IMR-90 (cell line): Measurements from ENCODE around the gene GRPEL2. TPM values are rescaled to one million over a fixed set of nuclear protein-coding genes. Genes with fewer than 3 reads are reported as not detected.

ENCODE experiments used
- ATAC-seq: fragments of 200-7000 bp; cut with Tn5 transposase; 2 replicates; pipeline ENCODE4 v1.9.1; 2020; ENCODE audit warnings: low read depth, mild to moderate bottlenecking, moderate library complexity
- BruUV-seq: library from RNA; stranded (reverse); fragments of 400-500 nt; replicated peaks from 2 replicates; lab custom pipeline; 2021; lab: Mats Ljungman, UMichigan
- CTCF ChIA-PET: fragments of 300-600 bp; formaldehyde crosslinking; extraction: SDS; loops from one replicate; lab custom pipeline; 2021; ENCODE audit warnings: antibody characterized with exemption; lab: Yijun Ruan, JAX
- POLR2A ChIA-PET: fragments of 300-600 bp; sonication (Branson Sonifier 250); formaldehyde crosslinking; loops from one replicate; lab custom pipeline; 2022; ENCODE audit warnings: antibody characterized with exemption; ENCODE audit not compliant: unreplicated experiment; lab: Charles Lee
- DNase-seq: peaks from one replicate; pipeline ENCODE4 v3.0.0; 2013
- H2AFZ ChIP-seq: replicated peaks from 2 replicates; pipeline ENCODE3; 2013; ENCODE audit warnings: low read length, mild to moderate bottlenecking; ENCODE audit not compliant: poor library complexity
- H2AK5ac ChIP-seq: 2 replicates; pipeline ENCODE4 v1.6.1; 2013; ENCODE audit warnings: low read depth, low read length, inconsistent platforms
- H2AK9ac ChIP-seq: replicated peaks from 2 replicates; pipeline ENCODE3; 2013; ENCODE audit warnings: mild to moderate bottlenecking, low read depth, low read length, moderate library complexity; ENCODE audit not compliant: poor library complexity
- H2BK120ac ChIP-seq: 2 replicates; pipeline ENCODE4 v1.6.1; 2013; ENCODE audit warnings: low read depth, low read length, inconsistent platforms
- H2BK15ac ChIP-seq: 3 replicates; pipeline ENCODE4 v1.6.1; 2013; ENCODE audit warnings: low read depth, low read length, inconsistent platforms
- H2BK20ac ChIP-seq: 2 replicates; pipeline ENCODE4 v1.6.1; 2013; ENCODE audit warnings: low read depth, mild to moderate bottlenecking, inconsistent platforms, low read length, moderate library complexity
- H2BK5ac ChIP-seq: 2 replicates; pipeline ENCODE4 v1.6.1; 2013; ENCODE audit warnings: mild to moderate bottlenecking, low read depth, low read length, inconsistent platforms; ENCODE audit not compliant: poor library complexity, severe bottlenecking
- H3K14ac ChIP-seq: replicated peaks from 2 replicates; pipeline ENCODE4 v1.6.1; 2013; ENCODE audit warnings: low read depth, low read length, inconsistent platforms
- H3K18ac ChIP-seq: 2 replicates; pipeline ENCODE4 v1.6.1; 2013; ENCODE audit warnings: low read depth, low read length, control low read depth
- H3K23ac ChIP-seq: 2 replicates; pipeline ENCODE4 v1.6.1; 2013; ENCODE audit warnings: low read depth, low read length, inconsistent platforms
- H3K27ac ChIP-seq: 2 replicates; pipeline ENCODE4 v1.5.1; 2013; ENCODE audit warnings: mild to moderate bottlenecking, control low read depth, low read length; ENCODE audit not compliant: insufficient read depth
- H3K27me3 ChIP-seq: 2 replicates; pipeline ENCODE4 v1.6.1; 2013; ENCODE audit warnings: low read length; ENCODE audit not compliant: control insufficient read depth, insufficient read depth
- H3K36me3 ChIP-seq: 2 replicates; pipeline ENCODE4 v1.6.1; 2013; ENCODE audit warnings: low read length, mixed read lengths; ENCODE audit not compliant: control insufficient read depth, insufficient read depth
- H3K4ac ChIP-seq: 2 replicates; pipeline ENCODE4 v1.6.1; 2013; ENCODE audit warnings: low read depth, low read length, inconsistent platforms
- H3K4me1 ChIP-seq: 2 replicates; pipeline ENCODE4 v1.6.1; 2013; ENCODE audit warnings: low read length, mixed read lengths; ENCODE audit not compliant: control insufficient read depth, insufficient read depth
- H3K4me2 ChIP-seq: 2 replicates; pipeline ENCODE4 v1.6.1; 2013; ENCODE audit warnings: low read depth, mild to moderate bottlenecking, control low read depth, low read length, moderate library complexity
- H3K4me3 ChIP-seq: 2 replicates; pipeline ENCODE4 v1.5.1; 2013; ENCODE audit warnings: low read depth, mild to moderate bottlenecking, control low read depth, low read length, moderate library complexity; ENCODE audit not compliant: insufficient read depth
- H3K56ac ChIP-seq: 2 replicates; pipeline ENCODE4 v1.6.1; 2013; ENCODE audit warnings: low read length, inconsistent platforms; ENCODE audit not compliant: insufficient read depth; ENCODE audit errors: extremely low read depth
- H3K79me1 ChIP-seq, 2 experiments: 2 replicates each; pipeline ENCODE4 v1.6.1; 2013; ENCODE audit warnings: low read length in 2 of 2, inconsistent platforms in 1 of 2, low read depth in 1 of 2
- H3K9ac ChIP-seq: 2 replicates; pipeline ENCODE4 v1.6.1; 2013; ENCODE audit warnings: low read depth, low read length, control low read depth
- H3K9me1 ChIP-seq: 2 replicates; pipeline ENCODE4 v1.6.1; 2013; ENCODE audit warnings: low read length, inconsistent platforms; ENCODE audit not compliant: insufficient read depth
- H3K9me3 ChIP-seq: 2 replicates; pipeline ENCODE4 v1.6.1; 2013; ENCODE audit warnings: low read length; ENCODE audit not compliant: control insufficient read depth, insufficient read depth
- H4K20me1 ChIP-seq: 2 replicates; pipeline ENCODE4 v1.6.1; 2013; ENCODE audit warnings: low read length, inconsistent platforms; ENCODE audit not compliant: insufficient read depth
- H4K5ac ChIP-seq: 2 replicates; pipeline ENCODE4 v1.6.1; 2013; ENCODE audit warnings: mild to moderate bottlenecking, low read depth, low read length, control low read depth
- H4K8ac ChIP-seq, 2 experiments: 2 replicates each; pipeline ENCODE4 v1.6.1; 2013; ENCODE audit warnings: low read depth in 2 of 2, low read length in 2 of 2, control low read depth in 1 of 2, inconsistent platforms in 1 of 2
- H4K91ac ChIP-seq: 2 replicates; pipeline ENCODE4 v1.6.1; 2013; ENCODE audit warnings: low read depth, low read length, inconsistent platforms; ENCODE audit not compliant: insufficient read depth
- BHLHE40 ChIP-seq: fragments of 150-350 bp; IDR thresholded peaks from 2 replicates; pipeline ENCODE4 v1.6.1; 2016; ENCODE audit warnings: mild to moderate bottlenecking, low read depth, low read length
- CEBPB ChIP-seq: IDR thresholded peaks from 2 replicates; pipeline ENCODE4 v1.6.1; 2012; ENCODE audit warnings: low read depth, low read length, improper control_type of control experiment
- CHD1 ChIP-seq: IDR thresholded peaks from 2 replicates; pipeline ENCODE4 v1.6.1; 2012; ENCODE audit warnings: low read depth, low read length, improper control_type of control experiment
- FOS ChIP-seq: fragments of 150-350 bp; IDR thresholded peaks from 2 replicates; pipeline ENCODE4 v1.6.1; 2016; ENCODE audit warnings: low read depth, low read length
- MAFK ChIP-seq: IDR thresholded peaks from 2 replicates; pipeline ENCODE4 v1.6.1; 2012; ENCODE audit warnings: low read depth, low read length, improper control_type of control experiment
- MAZ ChIP-seq: IDR thresholded peaks from 2 replicates; pipeline ENCODE4 v1.6.1; 2012; ENCODE audit warnings: low read depth, mild to moderate bottlenecking, low read length, improper control_type of control experiment, moderate library complexity, borderline replicate concordance
- MXI1 ChIP-seq: IDR thresholded peaks from 2 replicates; pipeline ENCODE4 v1.6.1; 2012; ENCODE audit warnings: low read depth, mild to moderate bottlenecking, low read length, moderate library complexity, borderline replicate concordance
- NFE2L2 ChIP-seq: fragments of 150-350 bp; IDR thresholded peaks from 2 replicates; pipeline ENCODE4 v1.6.1; 2016; ENCODE audit warnings: low read depth, mild to moderate bottlenecking, low read length
- POLR2A ChIP-seq: IDR thresholded peaks from 2 replicates; pipeline ENCODE4 v1.6.1; 2012; ENCODE audit warnings: mild to moderate bottlenecking, low read depth, low read length
- RAD21 ChIP-seq: IDR thresholded peaks from 2 replicates; pipeline ENCODE4 v1.6.1; 2012; ENCODE audit warnings: low read length, improper control_type of control experiment
- RCOR1 ChIP-seq: IDR thresholded peaks from 2 replicates; pipeline ENCODE4 v1.6.1; 2012; ENCODE audit warnings: mild to moderate bottlenecking, low read length, improper control_type of control experiment; ENCODE audit not compliant: insufficient replicate concordance
- RFX5 ChIP-seq: IDR thresholded peaks from 2 replicates; pipeline ENCODE4 v1.8.0; 2012; ENCODE audit warnings: low read depth, mild to moderate bottlenecking, low read length, moderate library complexity
- SMC3 ChIP-seq: fragments of 150-350 bp; IDR thresholded peaks from 2 replicates; pipeline ENCODE4 v1.6.1; 2016; ENCODE audit warnings: low read depth, mild to moderate bottlenecking, antibody characterized with exemption, low read length, moderate library complexity
- USF2 ChIP-seq: fragments of 150-350 bp; IDR thresholded peaks from 2 replicates; pipeline ENCODE4 v1.6.1; 2017; ENCODE audit warnings: mild to moderate bottlenecking, antibody characterized with exemption, low read length, low read depth
- WGBS, 2 experiments: methylation state at CpG; one replicate each; pipeline versions ENCODE4 v1.1.5 to v1.1.7; 2013; ENCODE audit warnings: missing lambda C conversion rate in 2 of 2; ENCODE audit not compliant: insufficient read length in 1 of 2; ENCODE audit errors: extremely low coverage in 2 of 2; 5-methylcytosine and 5-hydroxymethylcytosine counted together
- dilution Hi-C: fragments of 300-500 bp; cut with HindIII; formaldehyde crosslinking; loops from one replicate; pipeline ENCODE4 v1.14.3; 2018; ENCODE audit warnings: low sequenced_read_pairs; ENCODE audit not compliant: unreplicated experiment
- in situ Hi-C: fragments of 300-500 bp; cut with MboI; formaldehyde crosslinking; loops from 3 replicates; pipeline ENCODE4 v1.14.3; 2019; ENCODE audit warnings: low sequenced_read_pairs, inconsistent platforms, mixed read lengths
- intact Hi-C: fragments of 100-400 bp; cut with micrococcal nuclease; formaldehyde crosslinking; loops from 2 replicates; pipeline ENCODE4 v1.10.0; 2022
- polyA plus RNA-seq, 3 experiments: library from polyadenylated mRNA; depleted of rRNA; stranded (reverse); fragments of >200 nt; gene quantifications; 2 replicates each; pipeline ENCODE4 v1.2.3, GENCODE V29; 2012; ENCODE audit warnings: low replicate concordance in 1 of 3
- total RNA-seq: library from RNA; depleted of rRNA; stranded (reverse); fragments of >200 nt; gene quantifications from 2 replicates; pipeline ENCODE4 v1.2.3, GENCODE V29; 2012
- TF ChIP-seq, protein P1 (sequence below): conservative IDR thresholded peaks from 2 replicates; pipeline ENCODE4 v1.5.1; 2012; ENCODE audit warnings: mild to moderate bottlenecking, low read depth, low read length, improper control_type of control experiment
- TF ChIP-seq, protein P2 (sequence below): fragments of 150-350 bp; IDR thresholded peaks from 2 replicates; pipeline ENCODE4 v1.6.1; 2016; ENCODE audit warnings: low read depth, mild to moderate bottlenecking, low read length, moderate library complexity, borderline replicate concordance

GRPEL2 gene
- total and polyA plus RNA-seq, 2 of the 4 experiments (the other 2 are of a cell fraction), result 6.2 to 18.1 TPM

DNA sequence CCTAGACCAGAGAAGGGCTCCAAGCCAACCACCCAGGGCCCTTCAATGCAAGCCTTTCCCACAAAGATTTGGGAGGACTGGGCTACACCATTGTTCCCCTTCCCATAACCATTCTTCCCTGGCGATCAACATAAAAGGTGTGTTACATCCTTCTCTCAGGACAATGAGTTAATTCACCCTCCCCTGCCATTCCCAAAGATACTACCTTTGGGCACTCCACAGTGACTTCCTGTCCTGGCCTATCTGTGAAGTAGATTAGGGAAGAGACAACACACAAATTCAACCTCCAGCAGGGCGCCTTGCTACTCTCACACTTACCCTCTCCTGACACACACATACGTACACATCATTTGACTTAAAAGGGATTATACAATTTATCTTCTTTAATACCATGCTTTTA, 57.0 kb downstream of the GRPEL2 start:
- H2AK9ac ChIP-seq, result no peak overlapping the region
- H3K36me3 ChIP-seq, result no peaks in the 10 kb centered on the region
- H3K9me1 ChIP-seq, result peaks cover 12% of the 10 kb centered on the region
- in situ Hi-C loops, result no loop called here
- H3K4me3 ChIP-seq, result no peak overlapping the region
- H4K20me1 ChIP-seq, result peaks cover 10% of the 10 kb centered on the region
- H2BK120ac ChIP-seq, result peak overlapping the region; percentile 10; the same call in 1 of the 2 replicates
- 0 out of 2 replicates have a peak overlapping the region, but pooled peaks have one; percentile 19 for H3K4ac ChIP-seq
- no peak overlapping the region for H3K9ac ChIP-seq
- H4K91ac ChIP-seq, result peak overlapping the region; percentile 11
- H3K27me3 ChIP-seq, result no peaks in the 10 kb centered on the region
- H3K14ac ChIP-seq, result no peak overlapping the region
- no peak overlapping the region for H2BK20ac ChIP-seq
- H2BK15ac ChIP-seq, result peak overlapping the region; percentile 64; the same call in 1 of the 3 replicates
- no peak overlapping the region for H3K23ac ChIP-seq
- no peak overlapping the region for H3K18ac ChIP-seq
- H4K8ac ChIP-seq, result no peak overlapping the region
- H2AFZ ChIP-seq, result no peak overlapping the region
- no peaks in the 10 kb centered on the region for H3K9me3 ChIP-seq
- H3K56ac ChIP-seq, result no peak overlapping the region
- TF ChIP-seq POLR2A, result no peak
- no peak for TF ChIP-seq MAZ
- TF ChIP-seq RCOR1, result no peak
- no peak for TF ChIP-seq RFX5
- TF ChIP-seq RAD21, result no peak
- TF ChIP-seq BHLHE40, result no peak
- no peak for TF ChIP-seq SMC3
- TF ChIP-seq CHD1, result no peak
- TF ChIP-seq, protein P1, sequence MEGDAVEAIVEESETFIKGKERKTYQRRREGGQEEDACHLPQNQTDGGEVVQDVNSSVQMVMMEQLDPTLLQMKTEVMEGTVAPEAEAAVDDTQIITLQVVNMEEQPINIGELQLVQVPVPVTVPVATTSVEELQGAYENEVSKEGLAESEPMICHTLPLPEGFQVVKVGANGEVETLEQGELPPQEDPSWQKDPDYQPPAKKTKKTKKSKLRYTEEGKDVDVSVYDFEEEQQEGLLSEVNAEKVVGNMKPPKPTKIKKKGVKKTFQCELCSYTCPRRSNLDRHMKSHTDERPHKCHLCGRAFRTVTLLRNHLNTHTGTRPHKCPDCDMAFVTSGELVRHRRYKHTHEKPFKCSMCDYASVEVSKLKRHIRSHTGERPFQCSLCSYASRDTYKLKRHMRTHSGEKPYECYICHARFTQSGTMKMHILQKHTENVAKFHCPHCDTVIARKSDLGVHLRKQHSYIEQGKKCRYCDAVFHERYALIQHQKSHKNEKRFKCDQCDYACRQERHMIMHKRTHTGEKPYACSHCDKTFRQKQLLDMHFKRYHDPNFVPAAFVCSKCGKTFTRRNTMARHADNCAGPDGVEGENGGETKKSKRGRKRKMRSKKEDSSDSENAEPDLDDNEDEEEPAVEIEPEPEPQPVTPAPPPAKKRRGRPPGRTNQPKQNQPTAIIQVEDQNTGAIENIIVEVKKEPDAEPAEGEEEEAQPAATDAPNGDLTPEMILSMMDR, result no peak
- no peak for TF ChIP-seq MAFK
- TF ChIP-seq CEBPB, result no peak
- no peak for TF ChIP-seq NFE2L2
- no peak for TF ChIP-seq FOS
- TF ChIP-seq USF2, result no peak
- TF ChIP-seq, protein P2, sequence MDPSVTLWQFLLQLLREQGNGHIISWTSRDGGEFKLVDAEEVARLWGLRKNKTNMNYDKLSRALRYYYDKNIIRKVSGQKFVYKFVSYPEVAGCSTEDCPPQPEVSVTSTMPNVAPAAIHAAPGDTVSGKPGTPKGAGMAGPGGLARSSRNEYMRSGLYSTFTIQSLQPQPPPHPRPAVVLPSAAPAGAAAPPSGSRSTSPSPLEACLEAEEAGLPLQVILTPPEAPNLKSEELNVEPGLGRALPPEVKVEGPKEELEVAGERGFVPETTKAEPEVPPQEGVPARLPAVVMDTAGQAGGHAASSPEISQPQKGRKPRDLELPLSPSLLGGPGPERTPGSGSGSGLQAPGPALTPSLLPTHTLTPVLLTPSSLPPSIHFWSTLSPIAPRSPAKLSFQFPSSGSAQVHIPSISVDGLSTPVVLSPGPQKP, result no peak
- TF ChIP-seq MXI1, result no peak
- no peak overlapping the region for H4K5ac ChIP-seq
- peaks cover 26% of the 10 kb centered on the region for H3K4me1 ChIP-seq
- H2BK5ac ChIP-seq, result no peak overlapping the region
- no TSS peak for BruUV-seq
- intact Hi-C loops, result no loop called here
- DNase-seq (no peak), ATAC-seq (no peak)
- no peak overlapping the region for H3K4me2 ChIP-seq
- dilution Hi-C loops, result no loop called here
- no CpG with 5 or more reads among the region's 3 CpGs for WGBS, 2 experiments
- peak overlapping the region; percentile 57; the same call in 1 of the 2 replicates for H2AK5ac ChIP-seq
- no peak overlapping the region for H3K27ac ChIP-seq
- H3K79me1 ChIP-seq, result peaks cover 7 to 28% of the 10 kb centered on the region in 2 experiments; a peak in 3 of 4 replicates
- CTCF ChIA-PET, result no interaction called here
- POLR2A ChIA-PET, result no interaction called here
